ENCODE data around the gene ABCG1. TPM values are rescaled to one million over a fixed set of nuclear protein-coding genes. Genes with fewer than 3 reads are reported as not detected.

Gene ABCG1
- total and polyA plus RNA-seq, 2 experiments from 2014 or later: 8.4 to 10.7 TPM

GRCh38 chr21:42346441-42346840, 127.5 kb downstream of the ABCG1 start:
- no peaks in the 10 kb centered on the region for H3K9me2 ChIP-seq (replicated peaks; ENCODE audit: insufficient read depth)
- H3K27me3 ChIP-seq: no peaks in the 10 kb centered on the region
- H3K79me2 ChIP-seq: no peaks in the 10 kb centered on the region
- no peak overlapping the region for H3K4me3 ChIP-seq
- H3K9me3 ChIP-seq (ENCODE audit: low read depth): no peaks in the 10 kb centered on the region
- TF ChIP-seq EZH2 (IDR thresholded peaks at IDR 0.05; ENCODE audit: borderline replicate concordance) (no peak), CTCF (IDR thresholded peaks at IDR 0.05; ENCODE audit: poor library complexity) (no peak), EZH2phosphoT487 (IDR thresholded peaks at IDR 0.05; ENCODE audit: low read depth, severe bottlenecking, unreplicated experiment) (no peak)
- DNase-seq (ENCODE audit: low spot score): no peak
- H3K4me2 ChIP-seq: no peak overlapping the region
- H2AFZ ChIP-seq: no peak overlapping the region
- no peaks in the 10 kb centered on the region for H3K4me1 ChIP-seq (ENCODE audit: insufficient read depth)
- no peaks in the 10 kb centered on the region for H4K20me1 ChIP-seq (ENCODE audit: insufficient read depth, poor library complexity, severe bottlenecking)
- H3K27ac ChIP-seq: no peak overlapping the region
- H3K36me3 ChIP-seq (replicated peaks; ENCODE audit: insufficient read depth, low read depth): no peaks in the 10 kb centered on the region
- WGBS (ENCODE audit: low lambda C conversion rate, missing lambda C conversion rate): 95% methylated on average over 9 of the region's 9 CpGs

Small RNA genes lying within 50 kb of the gene (small RNA-seq; reads per million reads assigned to genes)
- gene RNA5SP492: not detected

Other genes starting within 250 kb of the ABCG1 start
- 13.8 and 21.5 TPM in 2 replicates for gene ZBTB21, start 208.8 kb upstream of the ABCG1 start, total RNA-seq
- gene ZBTB21, start 208.8 kb upstream of the ABCG1 start, polyA plus RNA-seq: 6.0 and 8.1 TPM in 2 replicates
- gene UMODL1, start 147.8 kb upstream of the ABCG1 start, total RNA-seq: 0.16 and 0.47 TPM in 2 replicates
- gene UMODL1, start 147.8 kb upstream of the ABCG1 start, polyA plus RNA-seq: 0.15 TPM in 1 of 2 replicates, not detected in the other
- gene TFF3, start 96.3 kb downstream of the ABCG1 start, total RNA-seq: 84.4 and 92.0 TPM in 2 replicates
- gene TFF3, start 96.3 kb downstream of the ABCG1 start, polyA plus RNA-seq: 589 and 696 TPM in 2 replicates
- 15.5 and 23.9 TPM in 2 replicates for gene TFF2, start 131.9 kb downstream of the ABCG1 start, total RNA-seq
- gene TFF2, start 131.9 kb downstream of the ABCG1 start, polyA plus RNA-seq: 28.1 and 58.7 TPM in 2 replicates
- gene TFF1, start 147.4 kb downstream of the ABCG1 start, total RNA-seq: 57.4 and 84.2 TPM in 2 replicates
- gene TFF1, start 147.4 kb downstream of the ABCG1 start, polyA plus RNA-seq: 140 and 221 TPM in 2 replicates
- gene TMPRSS3, start 176.9 kb downstream of the ABCG1 start, total RNA-seq: 1.4 and 1.7 TPM in 2 replicates
- 1.4 and 1.5 TPM in 2 replicates for gene TMPRSS3, start 176.9 kb downstream of the ABCG1 start, polyA plus RNA-seq
- not detected in 2 replicates for gene UBASH3A, start 184.8 kb downstream of the ABCG1 start, total RNA-seq
- not detected in 2 replicates for gene UBASH3A, start 184.8 kb downstream of the ABCG1 start, polyA plus RNA-seq